GM23248 (cell line): Measurements from ENCODE around the gene CTNNA2.

Experiments
- EZH2 ChIP-seq: fragments of 200-600 bp; sonication (generic); IDR thresholded peaks from 2 replicates; pipeline ENCODE4 v1.6.1; 2018; ENCODE audit warnings: antibody characterized with exemption, mild to moderate bottlenecking; ENCODE audit not compliant: insufficient read depth, poor library complexity, severe bottlenecking
- EZH2phosphoT487 ChIP-seq: fragments of 200-600 bp; sonication (generic); IDR thresholded peaks from 2 replicates; pipeline ENCODE4 v1.6.1; 2018; ENCODE audit warnings: antibody characterized with exemption, moderate library complexity, mild to moderate bottlenecking, low read depth; ENCODE audit not compliant: insufficient read depth

- no peak for TF ChIP-seq EZH2
- no peak for TF ChIP-seq EZH2phosphoT487
Observed at GRCh38 chr2:79578952-79579351, 66.1 kb downstream of the CTNNA2 start.
